ENCODE measurements around the gene TXNRD2.

TXNRD2 gene

DNA sequence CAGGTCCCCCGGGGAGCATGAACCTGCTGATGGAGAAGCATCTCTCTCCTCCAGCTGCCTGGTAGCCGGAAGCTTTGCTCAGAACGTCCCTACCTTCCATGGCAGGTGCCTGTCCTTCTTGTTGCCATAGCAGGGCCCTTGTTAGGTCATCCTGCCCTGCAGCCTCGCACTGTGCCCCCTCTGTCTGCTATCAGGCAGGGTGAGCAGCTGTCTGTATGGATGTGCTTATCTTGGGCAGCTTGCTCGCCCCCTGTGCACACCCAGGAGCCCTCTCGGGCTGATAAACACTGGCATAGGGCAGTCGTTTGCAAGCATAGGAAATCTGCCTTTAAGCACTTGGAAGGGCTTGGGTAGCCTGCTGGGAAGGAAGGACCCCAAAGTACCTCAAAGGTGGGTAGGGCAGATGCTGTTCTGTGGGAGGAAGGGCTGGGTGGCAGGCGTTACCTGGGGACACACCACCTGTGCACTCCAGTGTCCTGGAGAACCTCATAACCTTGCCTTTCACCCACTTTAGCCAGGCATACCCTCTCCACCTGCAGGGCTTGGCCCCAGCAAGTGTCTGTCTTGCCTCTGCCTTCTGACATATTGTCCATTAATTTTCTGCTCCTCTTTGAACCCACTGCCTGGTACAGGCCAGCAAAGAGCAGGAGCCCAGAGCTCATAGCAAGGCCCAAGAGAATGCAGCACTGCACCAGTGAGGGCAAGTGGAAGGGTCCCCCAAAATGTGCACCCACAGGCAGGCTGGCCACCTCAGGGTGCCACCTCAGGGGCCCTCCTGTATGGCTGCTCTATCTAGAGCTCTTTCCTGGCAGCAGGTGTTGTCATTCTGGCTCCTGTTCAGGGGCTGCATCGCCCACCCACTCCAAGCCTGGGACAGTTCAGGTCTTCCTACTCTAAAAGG is 8.0 kb downstream of the TXNRD2 start:
- no peak for TF ChIP-seq GATA2 (IDR thresholded peaks at IDR 0.05; ENCODE audit: low read depth, low read length)
- no peak for TF ChIP-seq GATA3 (IDR thresholded peaks at IDR 0.05; ENCODE audit: low read depth, low read length)

DNA sequence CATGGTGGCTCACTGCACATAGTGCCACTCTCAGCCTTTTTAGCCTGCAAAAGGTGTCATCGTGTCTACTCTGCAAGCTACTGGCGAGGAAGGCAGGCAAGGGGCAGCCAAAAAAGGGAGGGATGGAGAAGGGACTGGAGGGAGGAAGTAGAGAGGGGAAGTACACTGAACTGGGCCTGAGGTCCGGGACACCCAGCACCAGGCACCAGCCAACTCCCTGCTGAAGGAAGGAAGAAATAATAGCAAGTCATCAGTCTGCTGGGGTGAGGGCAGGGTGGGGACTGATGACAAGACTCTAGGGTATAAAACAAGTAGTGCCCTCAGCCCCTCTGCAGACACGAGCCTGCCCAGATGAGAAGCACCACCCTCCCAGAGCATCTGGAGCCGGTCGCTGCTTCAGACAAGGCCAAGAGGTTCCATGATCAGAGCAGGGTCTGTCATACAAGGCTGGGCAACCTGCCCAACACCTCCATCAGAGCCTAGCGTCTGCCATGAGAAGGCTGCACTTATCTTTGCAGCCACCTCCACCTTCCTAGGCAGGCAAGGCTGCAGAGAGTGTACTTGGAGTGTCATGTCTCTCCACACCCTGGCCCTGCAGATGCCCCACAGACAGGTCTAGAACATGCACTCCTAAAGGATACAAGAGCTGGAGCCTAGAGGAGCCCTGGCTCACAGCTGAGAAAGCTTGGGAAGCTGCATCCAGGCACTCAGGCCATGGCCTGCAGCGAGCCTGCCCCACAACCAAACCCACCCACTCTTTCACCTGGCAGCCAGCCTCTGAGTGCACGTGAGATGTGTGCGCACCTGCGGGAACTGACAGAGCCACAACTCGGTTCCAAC is 9.0 kb downstream of the TXNRD2 start:
- no peak for TF ChIP-seq GATA3 (IDR thresholded peaks at IDR 0.05; ENCODE audit: low read depth, low read length)
- no peak for TF ChIP-seq GATA2 (IDR thresholded peaks at IDR 0.05; ENCODE audit: low read depth, low read length)

DNA sequence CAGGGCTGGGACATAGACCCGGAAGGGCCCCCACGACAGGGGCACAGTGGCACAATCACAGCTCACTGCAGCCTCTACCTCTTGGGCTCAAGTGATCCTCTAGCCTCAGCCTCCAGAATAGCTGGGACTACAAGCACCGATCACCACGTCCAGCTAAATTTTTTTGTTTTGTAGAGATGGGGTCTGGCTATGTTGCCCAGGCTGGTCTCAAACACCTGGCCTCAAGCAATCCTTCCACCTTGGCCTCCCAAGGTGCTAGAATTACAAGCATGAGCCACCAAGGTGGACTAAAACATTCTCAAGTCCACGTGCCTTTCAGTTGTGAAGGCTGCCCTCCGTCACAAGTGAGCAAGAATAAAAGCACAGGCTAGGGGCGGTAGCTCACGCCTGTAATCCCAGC is 10.1 kb downstream of the TXNRD2 start:
- no peak for TF ChIP-seq GATA2 (IDR thresholded peaks at IDR 0.05; ENCODE audit: low read depth, low read length)
- TF ChIP-seq GATA3 (IDR thresholded peaks at IDR 0.05; ENCODE audit: low read depth, low read length), result no peak

DNA sequence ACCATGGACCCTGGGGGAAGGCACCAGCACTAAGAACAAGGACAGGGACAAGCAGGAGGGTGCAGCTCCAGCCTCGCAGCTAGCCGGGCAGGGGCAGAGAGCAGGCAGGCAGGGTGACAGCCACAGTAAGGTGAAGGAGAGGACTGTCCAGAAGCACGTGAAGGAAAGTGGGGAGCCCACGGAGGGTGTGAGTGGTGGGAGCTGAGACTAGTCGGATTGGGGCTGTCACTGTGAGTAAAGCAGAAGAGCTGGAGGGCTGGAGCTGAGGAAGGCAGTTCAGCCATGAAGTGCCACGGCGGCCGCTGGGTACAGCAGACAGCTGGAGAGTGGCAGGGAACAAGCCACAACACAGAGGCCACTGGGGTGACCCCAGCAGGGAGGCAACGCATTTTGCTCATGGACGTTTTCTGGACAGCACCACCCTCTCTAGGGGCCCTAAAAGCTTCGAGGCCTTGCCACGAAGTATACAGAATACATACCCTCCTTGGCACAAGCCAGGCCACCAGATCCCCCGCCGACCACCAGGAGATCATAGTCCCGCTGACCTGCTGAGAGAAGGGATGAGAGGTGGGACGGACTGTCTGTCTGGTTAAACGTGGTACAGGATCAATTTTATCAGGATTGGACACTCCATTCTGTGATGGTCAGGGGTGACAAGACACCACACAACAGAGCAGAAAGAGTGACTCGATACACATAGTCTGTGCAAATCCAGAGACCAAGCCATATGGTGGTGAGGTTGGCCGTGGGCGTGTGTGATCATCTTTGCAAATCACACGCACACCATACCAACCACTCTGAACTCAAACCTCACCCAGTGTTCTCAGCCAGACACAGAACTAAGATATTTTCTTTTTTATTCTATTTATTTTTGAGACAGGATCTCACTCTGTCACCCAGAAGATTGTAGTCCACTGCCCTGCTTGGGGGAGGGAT is 10.8 kb downstream of the TXNRD2 start:
- TF ChIP-seq GATA3 (IDR thresholded peaks at IDR 0.05; ENCODE audit: low read depth, low read length) (no peak), GATA2 (IDR thresholded peaks at IDR 0.05; ENCODE audit: low read depth, low read length) (no peak)

DNA sequence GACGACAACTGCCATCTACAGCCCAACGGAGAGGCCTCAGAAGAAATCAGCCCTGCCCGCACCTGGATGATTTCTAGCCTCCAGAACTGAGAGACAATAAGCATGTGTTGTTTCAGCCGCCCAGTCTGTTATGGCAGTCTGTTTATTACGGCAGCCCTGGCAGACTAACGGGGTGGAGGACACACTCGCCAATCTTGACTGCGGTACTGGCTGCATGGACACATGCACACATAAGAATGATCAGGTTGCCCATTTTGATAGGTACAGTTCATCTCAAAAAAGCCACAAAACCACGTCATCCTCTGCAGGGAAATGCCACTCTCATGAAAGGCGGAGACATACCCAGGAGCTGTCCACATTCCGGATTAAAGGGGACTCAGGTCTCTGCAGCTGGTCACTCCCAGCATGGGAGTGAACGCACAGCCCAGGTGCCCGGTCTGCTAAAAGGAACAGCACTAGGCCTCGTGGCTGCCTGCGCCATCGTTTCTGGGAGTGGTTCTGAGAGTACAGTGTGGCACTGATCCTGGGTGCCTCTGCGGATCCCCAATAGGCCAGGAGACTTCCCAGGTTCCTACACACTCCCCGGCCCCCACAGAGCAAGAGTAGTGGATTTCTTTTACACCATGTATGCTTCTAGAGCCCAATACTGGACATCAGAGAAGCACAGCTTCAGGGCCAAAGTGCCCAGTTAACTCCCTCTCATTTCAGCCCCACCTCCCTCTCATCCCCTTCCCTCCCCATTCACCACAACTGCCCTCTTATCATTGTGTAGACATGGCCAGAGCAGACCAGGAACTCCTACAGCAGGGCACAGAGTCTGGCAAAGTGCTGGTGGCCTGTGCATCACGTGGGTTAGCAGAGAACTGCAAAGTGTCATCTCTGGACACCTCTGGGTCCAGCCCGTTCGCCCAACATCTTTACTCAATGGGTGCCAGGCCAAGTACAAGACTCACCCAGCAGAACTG is 11.8 kb downstream of the TXNRD2 start:
- TF ChIP-seq GATA3 (IDR thresholded peaks at IDR 0.05; ENCODE audit: low read depth, low read length) (no peak), GATA2 (IDR thresholded peaks at IDR 0.05; ENCODE audit: low read depth, low read length) (no peak)

DNA sequence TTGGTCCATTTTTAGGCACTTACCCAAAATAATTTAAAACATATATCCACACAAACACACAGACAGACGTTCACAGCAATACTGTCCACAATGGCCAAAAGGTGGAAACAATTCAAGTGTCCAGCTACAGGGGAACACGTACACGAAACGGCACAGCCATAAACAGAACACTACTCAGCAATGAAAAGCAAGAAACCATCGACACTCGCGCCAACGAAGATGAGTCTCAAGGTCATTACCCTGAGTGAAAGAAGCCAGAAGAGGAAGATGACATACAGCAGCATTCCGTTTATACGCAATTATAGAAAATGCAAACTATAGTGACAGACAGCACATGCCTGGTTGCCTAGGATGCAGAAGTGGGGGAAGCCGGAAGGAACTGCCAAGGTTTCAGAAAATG is 13.4 kb downstream of the TXNRD2 start:
- TF ChIP-seq GATA2 (IDR thresholded peaks at IDR 0.05; ENCODE audit: low read depth, low read length), result no peak
- TF ChIP-seq GATA3 (IDR thresholded peaks at IDR 0.05; ENCODE audit: low read depth, low read length), result no peak

DNA sequence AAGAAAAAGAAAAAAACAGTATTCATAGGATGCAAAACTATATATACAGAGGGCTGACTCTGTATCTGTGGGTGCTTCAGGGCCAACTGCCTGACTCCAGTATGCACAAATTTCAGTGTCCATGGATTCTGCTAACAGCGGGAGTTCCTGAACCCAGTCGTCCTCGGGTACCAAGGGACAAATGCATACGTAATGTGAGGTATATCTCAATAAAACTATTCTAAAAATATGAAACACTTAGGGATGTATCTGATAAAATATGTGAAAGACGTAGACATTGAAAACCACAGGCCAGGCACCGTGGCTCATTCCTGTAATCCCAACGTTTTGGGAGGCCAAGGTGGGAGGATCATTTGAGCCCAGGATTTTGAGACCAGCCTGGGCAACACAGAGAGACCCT is 13.9 kb downstream of the TXNRD2 start:
- no peak for TF ChIP-seq GATA2 (IDR thresholded peaks at IDR 0.05; ENCODE audit: low read depth, low read length)
- no peak for TF ChIP-seq GATA3 (IDR thresholded peaks at IDR 0.05; ENCODE audit: low read depth, low read length)

DNA sequence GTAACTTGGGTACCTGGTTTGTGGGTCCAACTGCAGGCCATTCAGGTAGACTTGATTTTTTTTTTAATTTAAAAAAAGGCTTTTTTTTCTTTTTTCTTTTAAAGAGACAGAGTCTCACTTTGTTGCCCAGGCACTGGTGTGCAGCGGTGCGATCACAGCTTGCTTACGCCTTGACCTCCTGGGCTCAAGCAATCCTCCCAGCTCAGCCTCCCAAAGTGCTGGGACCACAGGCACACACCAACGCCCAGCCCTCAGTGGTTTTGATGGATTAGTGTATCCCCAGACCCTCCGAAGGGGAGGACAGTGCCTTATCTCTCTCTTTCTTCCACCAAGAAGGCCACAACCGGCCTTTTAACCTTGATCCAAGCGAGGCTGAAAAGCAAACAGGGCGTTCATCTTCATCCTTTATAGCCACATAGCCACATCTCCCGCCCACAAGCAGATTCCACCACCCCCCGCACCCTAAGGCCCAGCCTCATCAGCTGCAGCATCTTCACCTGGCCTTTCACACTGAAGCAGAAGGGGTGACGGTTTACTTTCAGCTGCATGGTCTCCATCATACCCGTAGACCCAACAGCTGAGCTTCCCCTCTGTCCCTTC is 17.6 kb downstream of the TXNRD2 start:
- TF ChIP-seq GATA2 (IDR thresholded peaks at IDR 0.05; ENCODE audit: low read depth, low read length) (no peak), GATA3 (IDR thresholded peaks at IDR 0.05; ENCODE audit: low read depth, low read length) (no peak)

DNA sequence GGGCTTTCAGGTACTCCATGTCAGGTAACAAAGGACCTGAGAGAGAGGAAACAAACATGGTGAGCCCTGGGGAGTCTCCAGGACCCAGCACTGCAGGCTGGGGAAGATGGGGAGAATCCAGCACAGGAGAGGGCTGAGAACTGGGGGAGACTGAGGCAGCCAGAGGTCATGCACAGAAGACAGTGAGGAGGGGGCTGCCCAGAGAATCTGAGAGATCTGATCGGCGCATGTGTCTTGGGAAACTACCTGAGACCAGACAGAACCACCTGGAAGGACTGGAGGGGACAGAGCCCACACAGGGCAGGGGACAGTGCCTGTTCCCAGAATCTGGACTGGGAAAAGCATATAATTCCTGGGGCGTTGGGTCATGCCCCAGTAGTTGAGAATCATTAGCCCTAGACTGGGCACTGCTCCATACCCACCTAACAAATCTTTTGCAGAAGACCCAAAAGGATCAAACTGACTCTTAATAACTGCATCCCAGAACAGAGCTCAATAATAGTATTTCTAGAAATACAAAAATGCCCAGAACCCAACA is 20.0 kb downstream of the TXNRD2 start:
- TF ChIP-seq GATA3 (IDR thresholded peaks at IDR 0.05; ENCODE audit: low read depth, low read length) (no peak), GATA2 (IDR thresholded peaks at IDR 0.05; ENCODE audit: low read depth, low read length) (no peak)

DNA sequence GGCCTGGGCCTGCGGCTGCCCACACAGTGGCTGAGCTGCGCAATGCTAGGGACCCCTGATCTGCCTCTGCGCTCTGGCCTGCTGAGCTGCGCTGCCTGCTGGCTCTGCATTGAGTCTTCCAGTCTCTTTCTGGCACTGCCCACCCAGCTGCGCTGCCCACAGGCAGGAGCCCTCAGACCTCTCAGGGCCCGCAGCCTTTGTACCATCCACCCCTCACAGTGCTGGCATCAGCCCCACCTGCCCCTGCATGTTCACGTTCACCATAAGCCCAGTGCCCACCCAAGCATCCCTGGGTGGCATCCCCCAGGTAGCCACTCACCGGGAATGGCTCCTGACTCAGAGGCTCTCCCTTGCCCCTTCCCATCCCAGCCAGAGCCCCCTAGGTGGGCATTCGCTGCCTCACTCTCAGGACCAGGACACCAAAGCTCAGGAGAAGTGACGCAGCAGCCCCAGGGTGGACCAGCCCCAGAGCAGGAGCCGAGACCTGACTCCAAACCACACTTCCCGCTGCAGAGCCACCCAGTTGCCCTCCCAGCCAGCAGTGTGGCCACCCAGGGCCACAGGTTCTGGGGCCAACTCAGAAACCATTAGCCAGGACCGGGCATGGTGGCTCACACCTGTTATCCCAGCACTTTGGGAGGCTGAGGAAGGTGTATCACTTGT is 21.8 kb downstream of the TXNRD2 start:
- TF ChIP-seq GATA3 (IDR thresholded peaks at IDR 0.05; ENCODE audit: low read depth, low read length) (no peak), GATA2 (IDR thresholded peaks at IDR 0.05; ENCODE audit: low read depth, low read length) (no peak)

DNA sequence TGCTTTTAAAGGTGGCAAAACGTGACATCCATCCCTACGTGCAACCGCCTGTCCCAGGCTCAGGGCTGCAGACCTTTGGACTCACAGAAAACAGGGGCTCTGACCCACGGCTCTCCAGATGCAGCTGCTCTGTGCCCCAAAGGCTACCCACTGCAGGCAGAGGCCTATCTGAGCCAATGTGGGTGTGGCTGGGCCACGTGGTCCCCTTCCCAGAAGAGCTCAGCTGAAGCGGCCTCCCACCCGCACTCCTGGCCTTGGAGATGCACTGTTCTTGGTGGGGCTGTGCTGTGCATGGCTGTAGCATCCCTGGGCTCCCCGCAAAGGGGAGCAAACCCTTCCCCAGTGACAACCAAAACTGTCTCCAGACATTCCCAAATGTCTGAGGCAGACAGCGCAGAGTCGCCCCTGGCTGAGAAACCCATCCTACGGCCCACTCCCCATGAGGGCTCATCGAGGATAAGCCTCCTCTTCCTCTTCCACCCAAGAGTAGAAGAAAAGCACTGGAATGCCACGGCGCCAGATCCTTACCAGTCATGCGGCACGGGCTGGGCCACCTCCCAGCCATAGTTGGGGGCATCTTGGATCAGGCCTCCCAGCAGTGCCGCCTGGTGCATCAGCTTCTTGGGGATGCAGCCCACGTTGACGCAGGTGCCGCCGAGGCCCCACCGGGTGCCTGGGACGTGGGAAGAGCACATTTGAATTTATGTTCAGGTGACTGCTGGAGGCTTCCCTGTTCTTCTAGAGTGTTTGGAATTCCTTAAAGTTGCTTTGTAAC is 23.1 kb downstream of the TXNRD2 start:
- no peak for TF ChIP-seq GATA3 (IDR thresholded peaks at IDR 0.05; ENCODE audit: low read depth, low read length)
- TF ChIP-seq GATA2 (IDR thresholded peaks at IDR 0.05; ENCODE audit: low read depth, low read length), result no peak
